ENCODE measurements around the gene GDPD4.

GDPD4 gene

DNA sequence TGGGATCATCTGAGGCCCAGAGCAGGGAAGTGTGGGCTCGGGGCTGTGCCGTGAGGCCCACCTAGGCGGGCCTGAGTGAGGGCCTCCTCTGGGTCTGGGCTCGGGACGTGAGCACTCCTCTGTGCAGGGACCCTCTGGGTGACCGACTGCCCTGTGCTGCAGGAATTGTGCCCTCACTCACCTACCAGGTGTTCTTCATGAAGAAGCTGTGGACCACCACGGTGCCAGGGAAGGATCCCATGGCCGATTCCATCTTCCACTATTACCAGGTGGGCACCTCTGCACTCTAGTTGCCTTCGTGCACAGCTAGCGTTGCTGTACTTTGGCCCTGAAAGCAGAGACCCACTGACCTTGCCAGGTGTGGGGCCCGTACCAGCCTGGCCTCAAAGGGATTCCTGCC, 93.0 kb downstream of the GDPD4 start:
- no peak overlapping the region for H3K9ac ChIP-seq
- H3K4me2 ChIP-seq = no peak overlapping the region
- no peak overlapping the region for H3K4me3 ChIP-seq (IDR thresholded peaks at IDR 0.05; ENCODE audit: insufficient read depth, low read depth, low read length)
- H3K27ac ChIP-seq = no peak overlapping the region
- TF ChIP-seq, protein P1, sequence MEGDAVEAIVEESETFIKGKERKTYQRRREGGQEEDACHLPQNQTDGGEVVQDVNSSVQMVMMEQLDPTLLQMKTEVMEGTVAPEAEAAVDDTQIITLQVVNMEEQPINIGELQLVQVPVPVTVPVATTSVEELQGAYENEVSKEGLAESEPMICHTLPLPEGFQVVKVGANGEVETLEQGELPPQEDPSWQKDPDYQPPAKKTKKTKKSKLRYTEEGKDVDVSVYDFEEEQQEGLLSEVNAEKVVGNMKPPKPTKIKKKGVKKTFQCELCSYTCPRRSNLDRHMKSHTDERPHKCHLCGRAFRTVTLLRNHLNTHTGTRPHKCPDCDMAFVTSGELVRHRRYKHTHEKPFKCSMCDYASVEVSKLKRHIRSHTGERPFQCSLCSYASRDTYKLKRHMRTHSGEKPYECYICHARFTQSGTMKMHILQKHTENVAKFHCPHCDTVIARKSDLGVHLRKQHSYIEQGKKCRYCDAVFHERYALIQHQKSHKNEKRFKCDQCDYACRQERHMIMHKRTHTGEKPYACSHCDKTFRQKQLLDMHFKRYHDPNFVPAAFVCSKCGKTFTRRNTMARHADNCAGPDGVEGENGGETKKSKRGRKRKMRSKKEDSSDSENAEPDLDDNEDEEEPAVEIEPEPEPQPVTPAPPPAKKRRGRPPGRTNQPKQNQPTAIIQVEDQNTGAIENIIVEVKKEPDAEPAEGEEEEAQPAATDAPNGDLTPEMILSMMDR (conservative IDR thresholded peaks at IDR 0.05; ENCODE audit: low read depth, low read length) = no peak
- no peaks in the 10 kb centered on the region for H4K20me1 ChIP-seq (ENCODE audit: insufficient read depth)
- no peak overlapping the region for H2AFZ ChIP-seq (ENCODE audit: low read depth)
- H3K27me3 ChIP-seq (ENCODE audit: insufficient read depth, low read depth) = no peaks in the 10 kb centered on the region
- H3K36me3 ChIP-seq (ENCODE audit: insufficient read depth) = no peaks in the 10 kb centered on the region
- no peaks in the 10 kb centered on the region for H3K79me2 ChIP-seq (ENCODE audit: insufficient read depth, low read depth)
- no peaks in the 10 kb centered on the region for H3K4me1 ChIP-seq (ENCODE audit: low read depth, poor library complexity, severe bottlenecking)

DNA sequence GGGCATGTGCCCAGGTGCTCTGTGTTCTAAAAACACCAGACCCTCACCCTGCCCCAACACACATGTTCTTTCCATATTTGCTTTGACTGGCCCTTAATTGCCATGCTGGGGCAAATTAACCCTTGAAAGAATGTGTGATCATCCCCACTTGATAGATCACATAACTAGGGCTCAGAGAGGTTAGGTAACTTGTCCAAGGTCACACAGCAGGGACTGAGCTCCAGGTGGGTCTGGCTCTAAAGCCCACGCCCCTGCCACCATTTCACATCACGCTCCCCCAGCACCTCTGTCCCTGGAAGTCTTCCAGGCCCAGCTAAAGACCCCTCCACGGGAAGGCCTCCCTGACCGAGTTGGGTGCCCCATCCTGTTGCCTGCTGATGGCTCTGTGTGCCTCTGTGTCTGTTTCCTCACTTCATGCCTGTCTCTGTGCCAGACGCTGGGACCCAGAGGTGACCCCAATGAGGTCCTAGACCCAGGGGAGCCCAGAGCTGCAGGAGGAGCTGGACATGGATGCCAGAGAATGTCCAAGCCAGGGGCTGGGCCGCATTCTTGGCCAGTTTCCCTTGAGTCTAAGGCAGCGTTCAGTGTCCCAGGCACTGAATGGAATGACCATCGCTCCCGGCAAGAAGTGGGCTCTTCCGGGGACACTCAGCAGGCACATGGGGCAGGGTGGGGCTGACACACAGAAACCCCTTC, 93.7 kb downstream of the GDPD4 start:
- Histone ChIP-seq H3K36me3 (ENCODE audit: insufficient read depth) (no peaks in the 10 kb centered on the region), H3K27ac (no peak overlapping the region), H3K9ac (no peak overlapping the region), H3K4me1 (ENCODE audit: low read depth, poor library complexity, severe bottlenecking) (no peaks in the 10 kb centered on the region), H2AFZ (ENCODE audit: low read depth) (no peak overlapping the region), H4K20me1 (ENCODE audit: insufficient read depth) (no peaks in the 10 kb centered on the region), H3K27me3 (ENCODE audit: insufficient read depth, low read depth) (no peaks in the 10 kb centered on the region), H3K4me2 (no peak overlapping the region), H3K4me3 (IDR thresholded peaks at IDR 0.05; ENCODE audit: insufficient read depth, low read depth, low read length) (no peak overlapping the region), H3K79me2 (ENCODE audit: insufficient read depth, low read depth) (no peaks in the 10 kb centered on the region)
- TF ChIP-seq, protein P1 (conservative IDR thresholded peaks at IDR 0.05; ENCODE audit: low read depth, low read length) = no peak

DNA sequence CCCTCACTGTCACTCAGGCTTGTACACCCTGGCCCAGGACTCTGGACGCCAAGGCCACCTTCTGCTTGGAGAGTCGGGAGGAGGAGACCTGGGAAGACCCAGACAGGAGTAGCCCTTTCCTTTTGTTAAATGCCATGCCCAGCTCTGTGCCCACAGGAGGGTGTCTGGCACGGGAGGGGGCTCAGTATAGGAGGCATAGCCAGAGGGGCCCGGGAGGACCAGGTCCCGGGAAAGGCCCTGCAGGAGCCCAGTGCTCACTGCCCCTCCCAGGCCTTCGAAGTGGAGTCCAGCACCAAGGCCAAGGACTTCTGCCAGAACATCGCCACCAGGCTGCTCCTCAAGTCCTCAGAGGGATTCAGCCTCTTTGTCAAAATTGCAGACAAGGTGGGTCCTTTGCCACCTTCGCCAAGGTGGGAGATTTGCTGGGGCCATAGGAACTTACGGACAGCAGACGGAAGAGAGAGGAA, 94.4 kb downstream of the GDPD4 start:
- Histone ChIP-seq H2AFZ (ENCODE audit: low read depth) (no peak overlapping the region), H3K36me3 (ENCODE audit: insufficient read depth) (no peaks in the 10 kb centered on the region), H3K27ac (no peak overlapping the region), H3K4me2 (no peak overlapping the region), H4K20me1 (ENCODE audit: insufficient read depth) (no peaks in the 10 kb centered on the region), H3K9ac (no peak overlapping the region), H3K27me3 (ENCODE audit: insufficient read depth, low read depth) (no peaks in the 10 kb centered on the region), H3K79me2 (ENCODE audit: insufficient read depth, low read depth) (no peaks in the 10 kb centered on the region), H3K4me3 (IDR thresholded peaks at IDR 0.05; ENCODE audit: insufficient read depth, low read depth, low read length) (no peak overlapping the region), H3K4me1 (ENCODE audit: low read depth, poor library complexity, severe bottlenecking) (no peaks in the 10 kb centered on the region)
- TF ChIP-seq, protein P1 (conservative IDR thresholded peaks at IDR 0.05; ENCODE audit: low read depth, low read length) = no peak

DNA sequence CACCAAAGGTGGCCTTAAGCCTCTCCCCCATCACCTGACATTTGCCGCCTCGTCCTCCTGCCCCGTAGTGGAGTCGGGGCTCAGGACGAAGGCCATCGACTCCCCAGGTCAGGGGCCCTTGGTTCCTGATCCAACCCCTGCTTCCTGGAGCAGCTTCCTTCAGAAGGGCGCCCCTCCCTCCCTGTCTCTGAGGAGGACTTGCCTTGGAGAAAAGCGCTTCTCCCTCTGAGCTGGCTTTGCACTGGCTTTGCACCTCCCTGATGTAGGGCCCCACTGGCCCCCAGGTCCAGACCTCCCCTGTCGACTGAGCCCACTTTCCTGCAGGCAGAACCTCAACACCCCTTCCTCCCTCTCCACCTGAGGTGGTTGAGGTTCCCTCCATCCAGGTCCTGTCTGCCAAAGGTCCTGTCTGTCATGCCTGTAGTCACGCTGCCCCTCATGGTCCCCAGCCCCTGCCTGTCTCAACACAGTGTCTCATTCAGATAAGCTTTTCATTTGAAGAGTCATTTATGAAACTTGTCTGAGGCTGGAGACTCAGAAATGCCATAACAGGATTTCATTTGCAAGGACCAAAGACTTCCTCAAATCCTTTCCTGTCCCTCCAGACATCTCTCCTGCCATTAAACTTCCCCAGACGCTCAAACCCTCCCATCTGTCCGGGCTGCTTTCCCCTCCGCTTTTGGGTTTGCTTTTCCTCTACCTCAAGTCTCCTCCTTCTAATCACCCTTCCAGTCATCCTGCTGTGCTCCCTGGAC, 95.0 kb downstream of the GDPD4 start:
- no peak overlapping the region; the same call in 1 of the 2 replicates for H2AFZ ChIP-seq (ENCODE audit: low read depth)
- no peaks in the 10 kb centered on the region for H3K79me2 ChIP-seq (ENCODE audit: insufficient read depth, low read depth)
- no peaks in the 10 kb centered on the region for H4K20me1 ChIP-seq (ENCODE audit: insufficient read depth)
- H3K4me1 ChIP-seq (ENCODE audit: low read depth, poor library complexity, severe bottlenecking) = no peaks in the 10 kb centered on the region
- TF ChIP-seq, protein P1 (conservative IDR thresholded peaks at IDR 0.05; ENCODE audit: low read depth, low read length) = no peak
- no peaks in the 10 kb centered on the region for H3K36me3 ChIP-seq (ENCODE audit: insufficient read depth)
- H3K9ac ChIP-seq = no peak overlapping the region
- H3K4me2 ChIP-seq = no peak overlapping the region
- H3K4me3 ChIP-seq (IDR thresholded peaks at IDR 0.05; ENCODE audit: insufficient read depth, low read depth, low read length) = no peak overlapping the region
- no peaks in the 10 kb centered on the region for H3K27me3 ChIP-seq (ENCODE audit: insufficient read depth, low read depth)
- H3K27ac ChIP-seq = no peak overlapping the region

All from KMS-11 (cell line).